WTC11 (cell line): ENCODE data around the gene EME1. TPM values are rescaled to one million over a fixed set of nuclear protein-coding genes. Genes with fewer than 3 reads are reported as not detected.

ENCODE experiments used
- ATAC-seq: fragments of 200-7000 bp; cut with Tn5 transposase; 2 replicates; pipeline ENCODE4 v1.10.0; 2021; ENCODE audit warnings: mild to moderate bottlenecking, moderate library complexity
- CTCF ChIA-PET: fragments of 300-600 bp; sonication (Branson Sonifier 250); formaldehyde crosslinking; loops from one replicate; lab custom pipeline; 2021; ENCODE audit warnings: antibody characterized with exemption; lab: Charles Lee
- POLR2A ChIA-PET: fragments of 350-600 bp; sonication (Branson Sonifier 250); formaldehyde crosslinking; loops from one replicate; lab custom pipeline; 2021; ENCODE audit warnings: antibody characterized with exemption; lab: Charles Lee
- DNase-seq: peaks from one replicate; pipeline ENCODE4 v3.0.0; 2021; ENCODE audit warnings: low spot score
- H3K27ac Mint-ChIP-seq: 2 replicates; pipeline ENCODE4 v1.8.0; 2021; ENCODE audit warnings: mixed read lengths
- H3K27me3 Mint-ChIP-seq: 2 replicates; pipeline ENCODE4 v1.8.0; 2021; ENCODE audit warnings: low read depth, mild to moderate bottlenecking, moderate library complexity, mixed read lengths
- H3K36me3 Mint-ChIP-seq: 2 replicates; pipeline ENCODE4 v1.8.0; 2021; ENCODE audit warnings: mixed read lengths
- H3K4me1 Mint-ChIP-seq: 2 replicates; pipeline ENCODE4 v1.8.0; 2022; ENCODE audit warnings: mixed read lengths
- H3K4me3 Mint-ChIP-seq: 2 replicates; pipeline ENCODE4 v1.8.0; 2021; ENCODE audit warnings: mild to moderate bottlenecking, moderate library complexity, mixed read lengths
- H3K9me3 Mint-ChIP-seq: 2 replicates; pipeline ENCODE4 v1.8.0; 2021; ENCODE audit warnings: mixed read lengths
- CBFB ChIP-seq: sonication (generic); formaldehyde crosslinking; IDR thresholded peaks from 2 replicates; pipeline ENCODE4 v1.8.1; 2022; ENCODE audit warnings: mild to moderate bottlenecking, low read depth, missing genetic modification reagents
- ETV6 ChIP-seq: sonication (generic); formaldehyde crosslinking; IDR thresholded peaks from 2 replicates; pipeline ENCODE4 v1.8.1; 2022; ENCODE audit warnings: mild to moderate bottlenecking, missing genetic modification reagents
- HMGA2 ChIP-seq: fragments of 250-450 bp; sonication (Bioruptor Pico); IDR thresholded peaks from 2 replicates; pipeline ENCODE4 v1.4.0; 2021; ENCODE audit warnings: mild to moderate bottlenecking, moderate library complexity
- MYBL2 ChIP-seq: sonication (generic); formaldehyde crosslinking; IDR thresholded peaks from 2 replicates; pipeline ENCODE4 v1.8.1; 2023; ENCODE audit warnings: mild to moderate bottlenecking, moderate library complexity, missing genetic modification reagents
- NFATC4 ChIP-seq: fragments of 250-450 bp; sonication (Bioruptor Pico); IDR thresholded peaks from 2 replicates; pipeline ENCODE4 v1.9.0; 2021; ENCODE audit warnings: mild to moderate bottlenecking
- SMAD3 ChIP-seq: sonication (generic); formaldehyde crosslinking; IDR thresholded peaks from 2 replicates; pipeline ENCODE4 v1.8.0; 2022; ENCODE audit warnings: missing genetic modification reagents, mild to moderate bottlenecking, borderline replicate concordance
- SMAD4 ChIP-seq: sonication (generic); formaldehyde crosslinking; IDR thresholded peaks from 2 replicates; pipeline ENCODE4 v1.8.0; 2022; ENCODE audit warnings: mild to moderate bottlenecking, missing genetic modification reagents
- ZNF138 ChIP-seq: sonication (generic); formaldehyde crosslinking; conservative IDR thresholded peaks from 2 replicates; pipeline ENCODE4 v1.8.1; 2022; ENCODE audit warnings: mild to moderate bottlenecking, moderate library complexity, missing genetic modification reagents
- ZNF219 ChIP-seq: sonication (generic); formaldehyde crosslinking; IDR thresholded peaks from 2 replicates; pipeline ENCODE4 v1.8.0; 2023; ENCODE audit warnings: missing genetic modification reagents, mild to moderate bottlenecking, borderline replicate concordance
- ZNF232 ChIP-seq: sonication (generic); formaldehyde crosslinking; IDR thresholded peaks from 2 replicates; pipeline ENCODE4 v1.8.0; 2022; ENCODE audit warnings: mild to moderate bottlenecking, missing genetic modification reagents
- ZNF263 ChIP-seq: sonication (generic); formaldehyde crosslinking; IDR thresholded peaks from 2 replicates; pipeline ENCODE4 v1.8.1; 2022; ENCODE audit warnings: low read depth, mild to moderate bottlenecking, moderate library complexity, missing genetic modification reagents
- ZNF396 ChIP-seq: fragments of 250-450 bp; sonication (Bioruptor Pico); IDR thresholded peaks from 2 replicates; pipeline ENCODE4 v1.8.0; 2021; ENCODE audit warnings: mild to moderate bottlenecking, moderate library complexity, borderline replicate concordance
- total RNA-seq: library from RNA; stranded (reverse); gene quantifications from 3 replicates; pipeline ENCODE4 v1.2.3, GENCODE V29; 2021
- TF ChIP-seq, protein P1 (sequence below): fragments of 250-450 bp; sonication (Bioruptor Pico); conservative IDR thresholded peaks from 2 replicates; pipeline ENCODE4 v1.9.0; 2021; ENCODE audit warnings: mild to moderate bottlenecking
- TF ChIP-seq, protein P2 (sequence below): fragments of 250-450 bp; sonication (Bioruptor Pico); IDR thresholded peaks from 2 replicates; pipeline ENCODE4 v1.8.0; 2021; ENCODE audit warnings: mild to moderate bottlenecking
- TF ChIP-seq, protein P3 (sequence below): sonication (generic); formaldehyde crosslinking; IDR thresholded peaks from 2 replicates; pipeline ENCODE4 v1.8.0; 2023; ENCODE audit warnings: mild to moderate bottlenecking, missing genetic modification reagents
- TF ChIP-seq, protein P4 (sequence below): sonication (generic); formaldehyde crosslinking; IDR thresholded peaks from 2 replicates; pipeline ENCODE4 v1.8.1; 2023; ENCODE audit warnings: mild to moderate bottlenecking, missing genetic modification reagents, moderate library complexity
- TF ChIP-seq, protein P5 (sequence below): sonication (generic); formaldehyde crosslinking; IDR thresholded peaks from 2 replicates; pipeline ENCODE4 v1.8.1; 2023; ENCODE audit warnings: mild to moderate bottlenecking, moderate library complexity, missing genetic modification reagents
- TF ChIP-seq, protein P6 (sequence below): fragments of 250-450 bp; sonication (Bioruptor Pico); IDR thresholded peaks from 2 replicates; pipeline ENCODE4 v1.9.0; 2021; ENCODE audit warnings: mild to moderate bottlenecking, borderline replicate concordance
- TF ChIP-seq, protein P7 (sequence below): sonication (generic); formaldehyde crosslinking; IDR thresholded peaks from 2 replicates; pipeline ENCODE4 v1.8.0; 2023; ENCODE audit warnings: missing genetic modification reagents
- TF ChIP-seq, protein P8 (sequence below): sonication (generic); formaldehyde crosslinking; IDR thresholded peaks from 2 replicates; pipeline ENCODE4 v1.8.1; 2023; ENCODE audit warnings: mild to moderate bottlenecking, missing genetic modification reagents, moderate library complexity

Gene EME1
- total RNA-seq, 1 experiment from 2014 or later: 24.9 TPM

DNA sequence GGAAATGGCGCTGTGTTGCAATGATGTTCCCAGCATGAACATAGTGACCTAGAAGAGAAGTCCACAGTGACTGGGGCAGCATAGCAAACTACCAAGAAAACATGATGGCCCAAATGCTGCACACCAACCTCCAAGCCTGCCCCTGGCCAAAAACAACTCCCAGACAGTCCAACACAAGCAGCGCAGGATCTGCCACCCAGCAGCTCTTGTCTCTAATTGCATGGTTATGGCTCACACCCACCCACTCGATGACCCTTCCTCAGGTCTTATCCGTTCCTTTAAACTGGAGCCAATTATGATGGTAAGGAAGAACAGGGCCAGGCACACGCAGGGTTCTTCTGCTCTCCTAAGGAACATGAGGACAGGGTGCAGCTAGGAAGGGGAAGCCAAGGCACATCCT is 3.0 kb upstream of the EME1 start:
- no peaks in the 10 kb centered on the region for H3K27me3 Mint-ChIP-seq
- H3K4me1 Mint-ChIP-seq: peaks cover 29% of the 10 kb centered on the region
- no peak overlapping the region for H3K27ac Mint-ChIP-seq
- CTCF ChIA-PET: interaction anchor here (1.0 kb wide), 1 partner anchor 230 kb away, joined by 3 read pairs; no protein-coding TSS in a partner anchor
- no peak for ATAC-seq
- H3K36me3 Mint-ChIP-seq: peaks cover 48% of the 10 kb centered on the region
- no peak for DNase-seq
- TF ChIP-seq, protein P1, sequence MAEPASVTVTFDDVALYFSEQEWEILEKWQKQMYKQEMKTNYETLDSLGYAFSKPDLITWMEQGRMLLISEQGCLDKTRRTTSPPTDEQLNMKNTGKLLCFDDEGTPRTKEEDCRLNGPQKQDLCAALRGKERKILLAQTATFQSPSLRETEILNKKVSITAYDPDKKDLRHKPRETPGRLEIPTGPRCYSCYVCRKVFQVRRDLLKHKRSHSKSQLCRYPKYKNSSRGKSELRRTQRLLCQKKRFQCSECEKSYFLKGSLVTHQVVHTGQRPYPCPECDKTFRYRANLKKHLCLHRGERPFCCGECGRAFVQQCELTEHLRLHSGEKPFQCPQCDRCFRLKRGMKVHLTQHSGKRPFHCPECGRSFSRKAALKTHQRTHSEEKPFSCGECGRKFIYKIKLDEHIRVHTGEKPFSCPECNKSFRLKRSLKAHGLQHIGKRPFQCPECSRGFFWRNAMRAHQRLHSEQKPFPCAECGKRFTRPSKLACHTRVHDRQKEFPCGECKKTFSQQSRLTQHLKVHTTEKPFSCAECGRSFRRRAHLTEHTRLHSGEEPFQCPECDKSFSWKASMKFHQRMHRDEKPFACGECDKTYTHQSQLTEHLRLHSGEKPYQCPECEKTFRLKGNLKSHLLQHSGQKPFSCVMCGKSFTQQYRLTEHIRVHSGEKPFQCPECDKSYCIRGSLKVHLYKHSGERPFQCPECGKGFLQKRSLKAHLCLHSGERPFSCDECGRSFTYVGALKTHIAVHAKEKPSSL: no peak
- TF ChIP-seq ZNF219 (CRISPR knock-in tag) (no peak), MYBL2 (no peak), SMAD4 (CRISPR knock-in tag) (no peak), ZNF263 (CRISPR knock-in tag) (no peak), NFATC4 (no peak), ZNF232 (CRISPR knock-in tag) (no peak), SMAD3 (CRISPR knock-in tag) (no peak), ZNF396 (CRISPR knock-in tag) (no peak)
- TF ChIP-seq, protein P2, sequence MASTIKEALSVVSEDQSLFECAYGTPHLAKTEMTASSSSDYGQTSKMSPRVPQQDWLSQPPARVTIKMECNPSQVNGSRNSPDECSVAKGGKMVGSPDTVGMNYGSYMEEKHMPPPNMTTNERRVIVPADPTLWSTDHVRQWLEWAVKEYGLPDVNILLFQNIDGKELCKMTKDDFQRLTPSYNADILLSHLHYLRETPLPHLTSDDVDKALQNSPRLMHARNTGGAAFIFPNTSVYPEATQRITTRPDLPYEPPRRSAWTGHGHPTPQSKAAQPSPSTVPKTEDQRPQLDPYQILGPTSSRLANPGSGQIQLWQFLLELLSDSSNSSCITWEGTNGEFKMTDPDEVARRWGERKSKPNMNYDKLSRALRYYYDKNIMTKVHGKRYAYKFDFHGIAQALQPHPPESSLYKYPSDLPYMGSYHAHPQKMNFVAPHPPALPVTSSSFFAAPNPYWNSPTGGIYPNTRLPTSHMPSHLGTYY (CRISPR knock-in tag): no peak
- TF ChIP-seq, protein P3, sequence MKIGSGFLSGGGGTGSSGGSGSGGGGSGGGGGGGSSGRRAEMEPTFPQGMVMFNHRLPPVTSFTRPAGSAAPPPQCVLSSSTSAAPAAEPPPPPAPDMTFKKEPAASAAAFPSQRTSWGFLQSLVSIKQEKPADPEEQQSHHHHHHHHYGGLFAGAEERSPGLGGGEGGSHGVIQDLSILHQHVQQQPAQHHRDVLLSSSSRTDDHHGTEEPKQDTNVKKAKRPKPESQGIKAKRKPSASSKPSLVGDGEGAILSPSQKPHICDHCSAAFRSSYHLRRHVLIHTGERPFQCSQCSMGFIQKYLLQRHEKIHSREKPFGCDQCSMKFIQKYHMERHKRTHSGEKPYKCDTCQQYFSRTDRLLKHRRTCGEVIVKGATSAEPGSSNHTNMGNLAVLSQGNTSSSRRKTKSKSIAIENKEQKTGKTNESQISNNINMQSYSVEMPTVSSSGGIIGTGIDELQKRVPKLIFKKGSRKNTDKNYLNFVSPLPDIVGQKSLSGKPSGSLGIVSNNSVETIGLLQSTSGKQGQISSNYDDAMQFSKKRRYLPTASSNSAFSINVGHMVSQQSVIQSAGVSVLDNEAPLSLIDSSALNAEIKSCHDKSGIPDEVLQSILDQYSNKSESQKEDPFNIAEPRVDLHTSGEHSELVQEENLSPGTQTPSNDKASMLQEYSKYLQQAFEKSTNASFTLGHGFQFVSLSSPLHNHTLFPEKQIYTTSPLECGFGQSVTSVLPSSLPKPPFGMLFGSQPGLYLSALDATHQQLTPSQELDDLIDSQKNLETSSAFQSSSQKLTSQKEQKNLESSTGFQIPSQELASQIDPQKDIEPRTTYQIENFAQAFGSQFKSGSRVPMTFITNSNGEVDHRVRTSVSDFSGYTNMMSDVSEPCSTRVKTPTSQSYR: no peak
- H3K9me3 Mint-ChIP-seq: no peaks in the 10 kb centered on the region
- H3K4me3 Mint-ChIP-seq: no peak overlapping the region
- POLR2A ChIA-PET: no interaction called here

DNA sequence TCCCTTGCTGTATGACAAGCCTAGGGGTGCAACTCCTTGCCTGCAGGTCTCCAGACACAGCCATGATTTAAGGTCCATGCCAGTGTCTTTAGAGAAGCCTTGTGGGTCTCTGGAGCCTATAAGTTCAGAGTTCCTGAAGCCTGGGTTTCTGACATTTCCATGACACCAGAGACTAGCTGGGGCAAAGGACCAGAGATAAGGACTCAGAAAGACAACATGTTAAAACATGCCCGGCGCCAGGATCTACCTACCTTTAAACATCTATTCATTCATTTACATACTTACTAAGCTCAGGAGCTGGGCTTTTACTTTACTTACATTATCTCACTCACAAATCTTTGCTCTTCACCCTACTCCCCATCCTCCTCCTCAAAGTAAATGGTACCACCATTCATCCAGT is 1.5 kb upstream of the EME1 start:
- DNase-seq: no peak
- Mint-ChIP-seq H3K4me3 (peak overlapping the region; percentile 99), H3K4me1 (peaks cover 22% of the 10 kb centered on the region), H3K27ac (peak overlapping the region; percentile 89), H3K36me3 (peaks cover 52% of the 10 kb centered on the region), H3K27me3 (no peaks in the 10 kb centered on the region), H3K9me3 (no peaks in the 10 kb centered on the region)
- CTCF ChIA-PET: interaction anchor here (2.0 to 3.4 kb wide), 2 partner anchors 10 to 26 kb away, joined by 8 to 16 read pairs; partner anchors contain the start of gene LRRC59
- no peak for ATAC-seq
- POLR2A ChIA-PET: no interaction called here
- TF ChIP-seq, protein P4, sequence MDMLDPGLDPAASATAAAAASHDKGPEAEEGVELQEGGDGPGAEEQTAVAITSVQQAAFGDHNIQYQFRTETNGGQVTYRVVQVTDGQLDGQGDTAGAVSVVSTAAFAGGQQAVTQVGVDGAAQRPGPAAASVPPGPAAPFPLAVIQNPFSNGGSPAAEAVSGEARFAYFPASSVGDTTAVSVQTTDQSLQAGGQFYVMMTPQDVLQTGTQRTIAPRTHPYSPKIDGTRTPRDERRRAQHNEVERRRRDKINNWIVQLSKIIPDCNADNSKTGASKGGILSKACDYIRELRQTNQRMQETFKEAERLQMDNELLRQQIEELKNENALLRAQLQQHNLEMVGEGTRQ (CRISPR knock-in tag): no peak
- TF ChIP-seq CBFB (CRISPR knock-in tag) (no peak), HMGA2 (CRISPR knock-in tag) (no peak), ZNF138 (CRISPR knock-in tag) (no peak), ETV6 (no peak)
- TF ChIP-seq, protein P5, sequence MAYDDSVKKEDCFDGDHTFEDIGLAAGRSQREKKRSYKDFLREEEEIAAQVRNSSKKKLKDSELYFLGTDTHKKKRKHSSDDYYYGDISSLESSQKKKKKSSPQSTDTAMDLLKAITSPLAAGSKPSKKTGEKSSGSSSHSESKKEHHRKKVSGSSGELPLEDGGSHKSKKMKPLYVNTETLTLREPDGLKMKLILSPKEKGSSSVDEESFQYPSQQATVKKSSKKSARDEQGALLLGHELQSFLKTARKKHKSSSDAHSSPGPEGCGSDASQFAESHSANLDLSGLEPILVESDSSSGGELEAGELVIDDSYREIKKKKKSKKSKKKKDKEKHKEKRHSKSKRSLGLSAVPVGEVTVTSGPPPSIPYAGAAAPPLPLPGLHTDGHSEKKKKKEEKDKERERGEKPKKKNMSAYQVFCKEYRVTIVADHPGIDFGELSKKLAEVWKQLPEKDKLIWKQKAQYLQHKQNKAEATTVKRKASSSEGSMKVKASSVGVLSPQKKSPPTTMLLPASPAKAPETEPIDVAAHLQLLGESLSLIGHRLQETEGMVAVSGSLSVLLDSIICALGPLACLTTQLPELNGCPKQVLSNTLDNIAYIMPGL (CRISPR knock-in tag): no peak
- TF ChIP-seq, protein P6, sequence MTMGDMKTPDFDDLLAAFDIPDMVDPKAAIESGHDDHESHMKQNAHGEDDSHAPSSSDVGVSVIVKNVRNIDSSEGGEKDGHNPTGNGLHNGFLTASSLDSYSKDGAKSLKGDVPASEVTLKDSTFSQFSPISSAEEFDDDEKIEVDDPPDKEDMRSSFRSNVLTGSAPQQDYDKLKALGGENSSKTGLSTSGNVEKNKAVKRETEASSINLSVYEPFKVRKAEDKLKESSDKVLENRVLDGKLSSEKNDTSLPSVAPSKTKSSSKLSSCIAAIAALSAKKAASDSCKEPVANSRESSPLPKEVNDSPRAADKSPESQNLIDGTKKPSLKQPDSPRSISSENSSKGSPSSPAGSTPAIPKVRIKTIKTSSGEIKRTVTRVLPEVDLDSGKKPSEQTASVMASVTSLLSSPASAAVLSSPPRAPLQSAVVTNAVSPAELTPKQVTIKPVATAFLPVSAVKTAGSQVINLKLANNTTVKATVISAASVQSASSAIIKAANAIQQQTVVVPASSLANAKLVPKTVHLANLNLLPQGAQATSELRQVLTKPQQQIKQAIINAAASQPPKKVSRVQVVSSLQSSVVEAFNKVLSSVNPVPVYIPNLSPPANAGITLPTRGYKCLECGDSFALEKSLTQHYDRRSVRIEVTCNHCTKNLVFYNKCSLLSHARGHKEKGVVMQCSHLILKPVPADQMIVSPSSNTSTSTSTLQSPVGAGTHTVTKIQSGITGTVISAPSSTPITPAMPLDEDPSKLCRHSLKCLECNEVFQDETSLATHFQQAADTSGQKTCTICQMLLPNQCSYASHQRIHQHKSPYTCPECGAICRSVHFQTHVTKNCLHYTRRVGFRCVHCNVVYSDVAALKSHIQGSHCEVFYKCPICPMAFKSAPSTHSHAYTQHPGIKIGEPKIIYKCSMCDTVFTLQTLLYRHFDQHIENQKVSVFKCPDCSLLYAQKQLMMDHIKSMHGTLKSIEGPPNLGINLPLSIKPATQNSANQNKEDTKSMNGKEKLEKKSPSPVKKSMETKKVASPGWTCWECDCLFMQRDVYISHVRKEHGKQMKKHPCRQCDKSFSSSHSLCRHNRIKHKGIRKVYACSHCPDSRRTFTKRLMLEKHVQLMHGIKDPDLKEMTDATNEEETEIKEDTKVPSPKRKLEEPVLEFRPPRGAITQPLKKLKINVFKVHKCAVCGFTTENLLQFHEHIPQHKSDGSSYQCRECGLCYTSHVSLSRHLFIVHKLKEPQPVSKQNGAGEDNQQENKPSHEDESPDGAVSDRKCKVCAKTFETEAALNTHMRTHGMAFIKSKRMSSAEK (CRISPR knock-in tag): no peak
- TF ChIP-seq, protein P7, sequence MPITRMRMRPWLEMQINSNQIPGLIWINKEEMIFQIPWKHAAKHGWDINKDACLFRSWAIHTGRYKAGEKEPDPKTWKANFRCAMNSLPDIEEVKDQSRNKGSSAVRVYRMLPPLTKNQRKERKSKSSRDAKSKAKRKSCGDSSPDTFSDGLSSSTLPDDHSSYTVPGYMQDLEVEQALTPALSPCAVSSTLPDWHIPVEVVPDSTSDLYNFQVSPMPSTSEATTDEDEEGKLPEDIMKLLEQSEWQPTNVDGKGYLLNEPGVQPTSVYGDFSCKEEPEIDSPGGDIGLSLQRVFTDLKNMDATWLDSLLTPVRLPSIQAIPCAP: no peak
- TF ChIP-seq, protein P8, sequence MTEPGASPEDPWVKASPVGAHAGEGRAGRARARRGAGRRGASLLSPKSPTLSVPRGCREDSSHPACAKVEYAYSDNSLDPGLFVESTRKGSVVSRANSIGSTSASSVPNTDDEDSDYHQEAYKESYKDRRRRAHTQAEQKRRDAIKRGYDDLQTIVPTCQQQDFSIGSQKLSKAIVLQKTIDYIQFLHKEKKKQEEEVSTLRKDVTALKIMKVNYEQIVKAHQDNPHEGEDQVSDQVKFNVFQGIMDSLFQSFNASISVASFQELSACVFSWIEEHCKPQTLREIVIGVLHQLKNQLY (CRISPR knock-in tag): no peak
